B cell (primary cell): ENCODE results near the gene B3GLCT.

Experiments used
- CTCF ChIP-seq: fragments of 200-600 bp; IDR thresholded peaks from one replicate; pipeline ENCODE4 v1.8.0; 2022; ENCODE audit warnings: antibody characterized with exemption, mild to moderate bottlenecking
- EZH2 ChIP-seq: IDR thresholded peaks from 2 replicates; pipeline ENCODE4 v1.6.1; 2012; ENCODE audit warnings: borderline replicate concordance, low read depth, mild to moderate bottlenecking, moderate library complexity, low read length; ENCODE audit not compliant: insufficient read depth, poor library complexity, severe bottlenecking

GRCh38 chr13:31199527-31199848 lies 287 bp upstream of the B3GLCT start:
- TF ChIP-seq CTCF, result no peak
- no peak for TF ChIP-seq EZH2
